NCI-H2107 treated with DMSO at 0.1 percent for 48 hours (cell line): Measurements from ENCODE around the gene YIF1B.
A peak's percentile ranks its signal among the peaks of the same experiment; 100 is the strongest.
"Not testable (repeated sequence)": the region's sequence is repeated elsewhere in the genome, so short reads cannot be mapped to it uniquely, and the experiment has no call there.

ENCODE experiments used
- DNase-seq: peaks from one replicate; lab custom pipeline; 2025; ENCODE audit not compliant: unreplicated experiment; lab: John Stamatoyannopoulos, UW

Gene YIF1B, protein sequence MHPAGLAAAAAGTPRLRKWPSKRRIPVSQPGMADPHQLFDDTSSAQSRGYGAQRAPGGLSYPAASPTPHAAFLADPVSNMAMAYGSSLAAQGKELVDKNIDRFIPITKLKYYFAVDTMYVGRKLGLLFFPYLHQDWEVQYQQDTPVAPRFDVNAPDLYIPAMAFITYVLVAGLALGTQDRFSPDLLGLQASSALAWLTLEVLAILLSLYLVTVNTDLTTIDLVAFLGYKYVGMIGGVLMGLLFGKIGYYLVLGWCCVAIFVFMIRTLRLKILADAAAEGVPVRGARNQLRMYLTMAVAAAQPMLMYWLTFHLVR

DNA sequence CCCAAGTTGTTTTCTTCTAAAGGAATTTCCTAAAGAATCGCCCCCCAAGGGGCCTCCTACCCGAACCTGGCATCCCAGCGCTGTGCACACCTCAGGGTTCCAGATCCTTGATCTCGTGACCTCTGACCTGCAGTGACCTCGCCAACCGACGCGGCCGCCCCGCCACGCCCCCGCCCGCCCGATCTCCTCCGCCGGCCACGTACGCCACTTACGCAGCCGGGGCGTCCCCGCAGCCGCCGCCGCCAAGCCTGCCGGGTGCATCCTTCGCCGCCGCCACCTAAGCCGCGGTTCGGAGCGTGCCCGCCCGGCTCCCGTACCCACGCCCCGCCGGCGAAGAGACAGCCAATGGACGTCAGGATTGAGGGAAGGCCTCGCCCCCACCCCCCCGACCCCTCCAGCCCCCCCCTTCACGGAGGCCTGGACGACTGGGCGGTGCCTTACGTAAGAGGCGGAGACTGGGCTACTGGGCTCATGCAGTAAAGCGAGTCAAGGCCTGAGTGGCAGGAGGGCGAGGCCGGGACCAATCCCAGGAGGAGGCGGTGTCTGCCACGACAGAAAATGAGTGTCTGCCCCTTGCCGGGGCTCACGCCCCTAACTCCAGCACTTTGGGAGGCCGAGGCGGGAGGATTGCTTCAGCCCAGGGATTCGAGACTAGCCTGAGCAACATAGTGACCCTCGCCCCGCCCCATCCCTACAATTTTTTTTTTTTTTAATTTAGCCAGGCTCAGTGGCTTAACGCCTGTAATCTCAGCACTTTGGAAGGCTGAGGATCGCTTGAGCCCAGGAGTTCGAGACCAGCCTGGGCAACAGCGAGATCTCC is at the start of gene YIF1B:
Gene YIF1B, minus strand, starts transcription at position 291 of the 820 bp plus-strand sequence. Its CDS starts 30 bp downstream, at position 261.
- DNase-seq = peak; percentile 93

DNA sequence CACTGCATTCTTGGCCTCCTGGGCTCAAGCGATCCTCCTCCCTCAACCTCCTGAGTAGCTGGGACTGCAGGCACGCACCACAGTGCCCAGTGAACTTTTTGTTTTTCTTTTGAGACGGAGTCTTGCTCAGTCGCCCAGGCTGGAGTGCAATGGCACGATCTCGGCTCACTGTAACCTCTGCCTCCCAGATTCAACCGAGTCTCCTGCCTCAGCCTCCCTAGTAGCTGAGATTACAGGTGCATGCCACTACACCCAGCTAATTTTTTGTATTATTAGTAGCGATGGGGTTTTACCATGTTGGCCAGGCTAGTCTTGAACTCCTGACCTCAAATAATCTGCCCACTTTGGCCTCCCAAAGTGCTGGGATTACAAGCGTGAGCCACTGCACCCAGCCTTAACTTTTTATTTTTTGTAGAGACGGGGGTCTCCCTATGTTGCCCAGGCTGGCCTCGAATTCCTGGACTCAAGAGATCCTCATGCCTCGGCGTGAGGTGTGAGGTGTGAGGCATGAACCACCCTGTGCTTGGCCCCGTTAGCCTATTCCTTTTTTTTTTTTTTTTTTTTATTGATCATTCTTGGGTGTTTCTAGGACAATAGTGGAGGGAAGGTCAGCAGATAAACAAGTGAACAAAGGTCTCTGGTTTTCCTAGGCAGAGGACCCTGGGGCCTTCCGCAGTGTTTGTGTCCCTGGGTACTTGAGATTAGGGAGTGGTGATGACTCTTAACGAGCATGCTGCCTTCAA is 47.4 kb upstream of the YIF1B start:
- not testable (repeated sequence) for DNase-seq

DNA sequence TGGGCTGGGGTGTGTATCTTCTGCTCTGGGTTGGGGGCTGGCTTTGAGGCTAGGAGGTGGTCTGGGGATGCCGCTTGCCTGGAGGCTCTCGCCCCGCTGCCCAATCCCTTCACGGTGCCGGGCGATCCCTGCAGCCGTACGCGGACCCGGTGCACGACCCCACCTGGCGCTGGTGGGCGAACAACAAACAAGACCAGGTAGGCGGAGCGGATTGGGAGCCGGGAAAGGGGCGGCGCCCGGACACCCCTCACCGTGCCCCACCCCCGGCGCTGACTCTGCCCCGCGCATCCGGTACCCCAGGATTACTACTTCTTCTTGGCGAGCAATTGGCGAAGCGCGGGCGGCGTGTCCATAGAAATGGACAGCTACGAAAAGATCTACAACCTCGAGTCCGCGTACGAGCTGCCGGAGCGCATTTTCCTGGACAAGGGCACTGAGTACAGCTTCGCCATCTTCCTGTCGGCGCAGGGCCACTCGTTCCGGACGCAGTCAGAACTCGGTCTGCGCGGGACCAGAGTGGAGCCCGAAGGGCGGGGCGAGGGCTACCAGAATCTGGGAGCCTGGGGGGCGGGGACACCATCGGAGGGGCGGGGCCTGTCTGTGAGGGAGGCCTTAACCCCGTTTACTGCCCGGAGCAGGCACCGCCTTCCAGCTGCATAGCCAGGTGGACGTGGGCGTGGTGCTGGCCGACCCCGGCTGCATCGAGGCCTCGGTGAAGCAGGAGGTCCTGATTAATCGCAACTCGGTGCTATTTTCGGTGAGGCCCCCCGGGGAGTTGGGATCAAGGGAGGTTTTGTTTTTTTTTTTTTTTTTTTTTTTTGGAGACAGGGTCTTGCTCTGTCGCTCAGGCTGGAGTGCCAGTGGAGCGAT is 46.6 kb upstream of the YIF1B start:
- no peak for DNase-seq

DNA sequence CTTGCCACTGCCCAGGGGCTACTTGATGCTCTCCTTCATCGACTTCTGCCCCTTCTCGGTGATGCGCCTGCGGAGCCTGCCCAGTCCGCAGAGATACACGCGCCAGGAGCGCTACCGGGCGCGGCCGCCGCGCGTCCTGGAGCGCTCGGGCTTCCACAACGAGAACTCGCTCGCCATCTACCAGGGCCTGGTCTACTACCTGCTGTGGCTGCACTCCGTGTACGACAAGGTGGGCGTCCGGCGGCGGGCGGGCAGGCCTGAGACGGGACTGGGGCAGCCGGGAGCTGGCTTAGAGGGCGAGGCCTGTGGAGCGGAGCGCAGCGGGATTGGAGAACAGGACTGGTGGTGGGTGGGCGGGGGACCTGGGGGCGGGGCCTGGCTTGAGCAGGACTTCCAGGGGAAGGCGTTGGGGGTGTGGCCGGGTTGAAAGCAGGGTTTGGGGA is 45.9 kb upstream of the YIF1B start:
- DNase-seq = peak; percentile 17

DNA sequence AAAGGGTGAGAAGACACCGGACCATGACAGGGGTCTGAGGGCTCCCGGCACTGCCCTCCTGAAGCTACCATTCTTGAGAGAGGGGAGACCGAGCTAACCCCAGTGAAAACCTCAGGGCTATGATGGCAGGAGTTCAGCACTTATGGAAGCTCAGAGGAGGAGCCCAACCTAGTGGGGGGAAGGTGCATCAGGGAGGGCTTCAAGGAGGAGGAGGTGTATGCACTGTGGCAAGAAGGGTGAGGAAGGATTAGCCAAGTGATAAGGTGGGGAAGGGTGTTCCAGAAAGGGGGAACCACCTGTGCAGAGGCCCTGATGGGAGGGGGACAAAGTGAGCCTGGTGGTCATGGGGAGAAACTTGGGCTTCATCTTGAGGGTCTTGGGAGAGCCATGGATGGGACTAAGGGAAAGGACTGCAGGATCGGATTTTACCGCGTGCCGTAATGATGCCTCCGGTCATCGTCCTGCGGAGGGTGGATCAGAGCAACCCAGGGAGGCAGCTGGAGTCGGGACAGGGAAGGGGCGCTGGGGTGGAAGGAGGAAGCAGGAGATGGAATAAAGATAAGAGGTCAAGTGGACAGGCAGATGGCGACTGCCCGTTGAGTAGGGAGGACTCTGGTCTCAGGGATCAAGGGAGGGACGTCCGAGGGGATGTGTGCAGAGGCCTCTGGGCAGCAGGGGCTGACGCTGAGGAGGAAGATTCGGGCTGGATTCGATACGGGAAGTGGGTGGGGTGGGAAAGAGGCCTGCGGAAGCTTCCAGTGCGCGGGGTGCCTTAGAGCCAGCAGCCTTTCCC is 45.3 kb upstream of the YIF1B start:
- no peak for DNase-seq

DNA sequence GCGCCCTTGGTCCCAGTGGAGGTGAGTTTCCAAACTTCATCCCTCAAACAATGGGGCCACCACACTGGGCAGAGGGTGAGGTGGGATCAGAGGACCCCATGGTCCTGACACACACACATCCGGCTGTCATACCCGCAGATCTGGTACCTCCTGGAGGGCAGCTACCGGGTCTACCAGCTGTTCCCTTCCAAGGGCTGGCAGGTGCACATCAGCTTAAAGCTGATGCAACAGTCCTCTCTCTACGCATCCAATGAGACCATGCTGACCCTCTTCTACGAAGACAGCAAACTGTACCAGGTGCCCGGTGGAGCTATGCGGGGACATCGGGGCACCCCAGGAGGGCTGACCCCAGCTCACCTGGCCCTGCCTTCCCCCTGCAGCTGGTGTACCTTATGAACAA is 44.6 kb upstream of the YIF1B start:
- no peak for DNase-seq

DNA sequence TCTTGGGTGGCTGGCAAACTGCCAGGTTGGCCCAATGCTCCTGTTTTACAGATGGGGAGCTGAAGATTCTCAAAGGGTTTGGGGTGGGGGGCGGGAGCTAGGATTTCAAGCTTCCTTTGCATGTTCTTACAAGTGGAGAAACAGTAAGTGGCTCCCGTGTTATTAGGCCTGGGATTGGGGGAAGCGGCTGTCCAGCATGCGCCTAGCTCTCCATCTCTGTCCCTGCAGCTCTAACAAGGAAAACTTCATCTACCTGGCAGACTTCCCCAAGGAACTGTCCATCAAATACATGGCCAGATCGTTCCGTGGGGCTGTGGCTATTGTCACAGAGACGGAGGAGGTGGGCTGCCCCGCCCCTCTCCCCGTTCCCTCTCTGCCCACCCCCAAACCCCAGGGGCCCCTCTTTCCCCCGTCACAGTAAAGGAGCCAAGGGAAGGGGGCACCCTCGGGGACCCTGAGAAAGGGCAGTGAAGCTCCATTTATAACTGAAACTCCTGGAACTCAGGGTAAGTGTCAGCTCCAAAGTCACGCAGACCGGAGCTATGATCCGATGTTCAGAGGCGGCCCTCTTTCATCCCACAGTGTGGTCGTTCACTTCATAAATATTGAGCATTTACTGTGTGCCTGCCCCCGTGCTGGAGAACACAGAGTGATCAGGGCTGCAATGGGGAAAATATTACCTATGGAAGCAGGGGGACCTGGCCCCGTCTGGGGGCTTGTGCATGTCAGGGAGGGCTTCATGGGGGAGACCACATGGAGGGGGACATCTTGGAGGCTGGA is 43.7 kb upstream of the YIF1B start:
- DNase-seq = no peak

DNA sequence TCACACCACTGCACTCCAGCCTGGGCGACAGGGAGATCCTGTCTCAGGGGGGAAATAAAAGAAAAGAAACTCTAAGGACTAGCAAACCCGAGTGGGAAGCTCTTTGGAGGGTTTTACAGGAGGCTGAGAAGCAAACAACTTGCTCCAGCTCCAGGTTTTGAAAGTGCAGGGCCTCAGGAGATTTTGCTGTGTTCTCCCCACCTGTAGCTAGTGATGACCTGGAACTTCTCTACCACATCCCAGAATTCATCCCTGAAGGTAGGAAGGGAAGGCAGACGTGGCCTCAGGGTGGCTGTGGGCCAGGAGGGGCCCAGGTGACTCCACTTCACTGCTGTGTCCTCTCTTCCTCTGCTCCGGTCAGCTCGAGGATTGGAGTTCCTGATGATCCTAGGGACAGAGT is 42.3 kb upstream of the YIF1B start:
- DNase-seq = no peak

DNA sequence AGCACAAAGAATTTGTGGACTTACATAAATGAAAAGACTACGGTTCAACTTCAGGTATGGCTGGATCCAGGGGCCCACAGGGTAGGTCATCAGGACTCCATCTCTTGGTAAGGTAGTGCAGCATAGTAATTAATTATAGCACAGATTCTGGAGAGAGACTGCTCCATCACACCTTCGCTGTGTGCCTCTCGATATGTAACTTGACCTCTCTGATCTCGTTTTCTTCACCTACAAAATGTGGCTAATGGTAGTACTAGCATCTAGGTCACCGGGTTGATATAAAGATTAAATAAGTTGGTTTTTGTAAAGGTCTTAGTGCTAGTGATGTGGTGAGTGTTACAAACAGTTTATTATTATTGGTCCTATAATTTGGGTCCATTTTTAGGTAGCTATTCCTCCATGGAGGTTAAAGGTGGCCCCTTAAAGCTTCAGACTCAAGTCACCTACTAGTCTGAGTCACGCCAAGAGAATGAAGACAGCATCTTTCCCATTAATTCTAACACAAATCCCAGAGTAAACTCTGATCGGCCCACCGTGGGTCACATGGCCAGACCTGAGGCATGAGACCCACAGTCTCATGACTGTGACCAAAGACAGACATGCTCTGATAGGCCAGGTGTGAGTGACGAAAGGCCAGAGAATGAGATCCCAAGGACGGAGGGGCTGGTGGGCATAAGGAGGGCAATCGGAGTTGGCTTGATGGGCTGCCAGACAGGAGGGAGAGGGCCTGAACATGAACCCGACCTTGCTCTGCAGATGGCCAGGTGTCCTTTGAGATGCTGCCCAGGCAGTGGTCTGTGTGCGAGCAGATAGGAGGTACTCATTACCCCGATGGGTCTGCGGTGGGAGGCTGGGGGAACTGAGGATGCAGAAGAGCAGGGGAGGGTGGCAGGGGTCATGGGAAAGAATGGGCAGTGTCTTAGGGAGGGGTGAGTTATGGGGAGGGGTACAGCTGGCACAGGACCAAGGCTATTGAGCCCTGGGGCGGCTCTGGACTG is 40.3 kb upstream of the YIF1B start:
- DNase-seq = no peak

DNA sequence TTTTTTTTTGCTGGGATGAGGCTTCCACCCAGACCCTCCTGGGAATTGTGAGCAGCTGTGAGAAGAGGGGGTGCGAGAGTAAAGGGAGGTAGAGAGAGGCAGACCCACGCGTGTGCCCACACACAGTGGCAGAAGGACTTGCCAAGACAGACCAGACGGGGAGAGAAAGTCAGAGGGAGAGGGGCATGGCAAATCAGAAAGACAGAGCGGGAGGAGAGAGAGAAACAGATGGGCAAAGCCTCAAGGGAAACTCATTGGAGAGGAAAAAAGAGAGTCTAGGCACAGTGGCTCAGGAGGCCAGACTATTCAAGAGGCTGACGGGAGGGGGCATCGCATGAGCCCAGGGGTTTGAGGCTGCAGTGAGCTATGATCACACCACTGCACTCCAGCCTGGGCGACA is 36.9 kb upstream of the YIF1B start:
- DNase-seq = no peak

DNA sequence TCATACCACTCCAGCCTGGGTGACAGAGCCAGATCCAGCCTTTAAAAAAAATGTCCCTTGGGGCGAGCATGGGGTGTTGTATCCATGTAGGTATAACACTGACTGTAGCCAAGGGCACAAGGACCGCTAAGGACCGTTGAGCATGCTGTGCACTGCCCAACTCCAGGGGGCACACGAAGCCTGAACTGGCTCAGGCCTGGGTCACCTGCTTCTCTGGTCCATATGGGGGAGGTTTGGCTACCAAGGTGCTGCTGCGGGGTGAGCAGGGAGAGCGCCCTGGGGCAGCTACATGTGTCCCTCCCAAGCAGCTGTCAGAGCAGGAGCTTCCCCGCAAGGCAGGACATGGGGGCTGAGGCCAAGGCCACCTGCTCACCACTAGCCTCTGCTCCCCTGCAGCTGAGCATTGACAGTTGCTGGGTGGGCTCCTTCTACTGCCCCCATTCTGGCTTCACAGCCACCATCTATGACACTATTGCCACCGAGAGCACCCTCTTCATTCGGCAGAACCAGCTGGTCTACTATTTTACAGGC is 36.2 kb upstream of the YIF1B start:
- no peak for DNase-seq

DNA sequence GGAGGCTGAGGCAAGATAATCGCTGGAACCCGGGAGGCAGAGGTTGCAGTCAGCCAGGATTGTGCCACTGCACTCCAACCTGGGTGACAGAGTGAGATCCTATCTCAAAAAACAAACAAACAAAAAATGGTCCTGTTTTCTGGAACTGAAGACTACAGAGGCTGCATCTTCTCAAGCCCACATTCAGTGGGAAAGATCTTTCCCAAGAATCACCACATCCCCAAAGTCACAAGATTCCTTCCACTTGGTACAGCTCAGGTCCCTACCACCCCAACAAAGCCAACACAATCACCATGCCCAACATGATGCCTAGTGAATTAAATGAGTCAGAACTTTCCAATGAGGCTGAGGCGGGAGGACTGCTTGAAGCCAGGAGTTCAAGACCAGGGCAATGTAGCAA is 35.1 kb upstream of the YIF1B start:
- DNase-seq = no peak

DNA sequence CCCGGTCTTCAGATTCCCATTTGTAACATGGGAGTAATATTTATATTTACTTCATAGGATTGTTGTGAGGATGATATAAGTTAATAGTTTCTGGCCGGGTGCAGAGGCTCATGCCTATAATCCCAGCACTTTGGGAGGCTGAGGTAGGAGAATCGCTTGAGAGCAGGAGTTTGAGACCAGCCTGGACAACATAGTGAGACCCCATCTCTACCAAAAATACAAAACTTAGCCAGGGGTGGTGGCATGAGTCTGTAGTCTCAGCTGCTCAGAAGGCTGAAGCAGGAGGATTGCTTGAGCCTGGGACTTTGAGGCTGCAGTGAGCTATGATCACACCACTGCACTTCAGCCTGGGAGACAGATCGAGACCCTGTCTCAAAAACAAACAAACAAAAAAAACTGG is 31.1 kb upstream of the YIF1B start:
- no peak for DNase-seq

DNA sequence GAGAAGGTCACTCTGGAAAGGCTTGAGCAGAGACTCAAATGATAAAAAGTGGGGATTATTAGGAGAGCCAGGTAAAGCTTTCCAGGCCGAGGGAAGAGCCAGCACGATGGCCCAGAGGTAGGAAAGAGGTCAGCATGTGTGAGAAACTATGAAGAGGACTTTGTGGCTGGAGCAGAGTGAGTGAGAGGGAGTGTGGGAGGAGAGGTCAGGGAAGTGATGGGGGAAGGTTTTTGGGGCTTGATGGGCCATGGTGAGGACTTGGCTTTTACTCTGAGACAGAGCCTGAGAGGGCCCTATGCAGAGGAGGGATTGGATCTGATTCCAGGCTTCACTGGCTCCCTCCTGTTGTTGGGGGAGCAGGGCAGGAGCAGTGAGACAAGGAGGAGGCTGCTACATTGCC is 25.2 kb upstream of the YIF1B start:
- no peak for DNase-seq

DNA sequence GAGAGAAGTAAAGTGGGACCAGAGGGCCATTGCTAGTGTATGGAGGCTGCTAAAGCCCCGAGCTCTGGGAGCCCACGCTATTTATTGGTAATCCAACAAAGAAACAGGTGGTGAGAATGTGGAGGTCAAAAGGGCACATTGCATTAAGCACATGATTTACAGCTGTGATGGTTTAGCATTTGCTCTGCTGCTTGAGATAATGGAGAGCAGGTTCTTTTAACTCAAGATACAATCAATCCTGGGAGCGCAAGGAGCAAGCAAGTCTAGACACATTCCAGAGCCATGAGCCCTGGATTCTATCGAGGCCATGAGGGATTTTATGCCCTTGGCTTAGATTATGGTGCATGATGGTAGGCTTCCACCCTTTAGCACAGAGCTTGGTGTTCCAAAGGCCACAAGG is 23.3 kb upstream of the YIF1B start:
- not testable (repeated sequence) for DNase-seq

DNA sequence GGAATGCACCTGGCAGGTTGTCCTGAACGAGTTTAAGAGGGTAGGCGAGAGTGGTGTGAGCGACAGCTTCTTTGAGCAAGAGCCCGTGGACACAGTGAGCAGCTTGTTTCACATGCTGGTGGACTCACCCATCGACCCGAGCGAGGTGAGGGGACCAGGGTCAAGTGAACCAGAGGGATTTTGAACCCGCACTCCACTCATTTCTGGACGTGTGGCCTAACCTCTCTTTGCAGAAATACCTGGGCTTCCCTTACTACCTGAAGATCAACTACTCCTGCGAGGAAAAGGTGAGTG is 21.6 kb upstream of the YIF1B start:
- DNase-seq = no peak

DNA sequence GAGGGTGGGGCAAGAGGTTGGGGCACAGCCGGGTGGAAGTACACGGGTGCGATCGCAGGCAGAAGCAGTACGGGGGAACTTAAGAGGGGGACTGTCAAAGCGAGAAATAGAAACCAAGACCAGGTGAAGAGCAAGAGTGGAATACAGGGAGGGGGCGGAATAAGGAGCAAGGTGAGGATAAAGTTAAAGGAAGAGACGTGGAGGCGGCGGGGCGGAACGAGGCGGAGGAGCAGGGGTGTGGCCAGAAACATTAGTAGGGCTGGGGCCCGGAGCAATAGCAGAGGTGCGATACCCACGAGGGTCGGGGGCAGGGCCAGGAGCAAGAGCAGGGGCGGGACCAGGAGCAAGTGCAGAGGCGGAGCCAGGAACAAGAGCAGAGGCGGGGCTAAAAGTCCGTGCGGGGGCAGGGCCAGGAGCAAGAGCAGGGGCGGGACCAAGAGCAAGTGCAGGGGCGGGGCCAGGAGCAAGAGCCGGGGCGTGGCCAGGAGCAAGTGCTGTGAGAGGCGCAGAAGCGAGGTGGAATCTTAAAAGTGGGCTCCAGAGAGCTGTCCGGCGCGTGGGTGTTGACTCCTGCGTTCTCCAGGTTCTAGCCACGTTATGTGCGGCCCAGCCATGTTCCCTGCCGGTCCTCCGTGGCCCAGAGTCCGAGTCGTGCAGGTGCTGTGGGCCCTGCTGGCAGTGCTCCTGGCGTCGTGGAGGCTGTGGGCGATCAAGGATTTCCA is 21.1 kb upstream of the YIF1B start:
- DNase-seq = peak; percentile 86
